Ascending aorta (tissue), 2 donors: ENCODE results near the gene DDR1. TPM values are rescaled to one million over a fixed set of nuclear protein-coding genes. Genes with fewer than 3 reads are reported as not detected.

ENCODE experiments used
- DNase-seq, 2 donors: peaks; one replicate each; pipeline ENCODE4 v3.0.0-alpha.2; 2019; ENCODE audit warnings: low spot score in 2 of 2
- H3K27ac ChIP-seq, 2 donors: fragments of 200-600 bp; sonication (generic); one replicate each; pipeline ENCODE4 v1.5.1; 2016 to 2017; ENCODE audit warnings: mild to moderate bottlenecking in 1 of 2
- H3K27me3 ChIP-seq: fragments of 200-600 bp; sonication (generic); one replicate; pipeline ENCODE4 v1.5.1; 2017
- H3K36me3 ChIP-seq, 2 donors: fragments of 200-600 bp; sonication (generic); one replicate each; pipeline ENCODE4 v1.5.1; 2016
- H3K4me1 ChIP-seq, 2 donors: fragments of 200-600 bp; sonication (generic); one replicate each; pipeline ENCODE4 v1.5.1; 2016 to 2017; ENCODE audit warnings: mild to moderate bottlenecking in 1 of 2
- H3K4me3 ChIP-seq, 2 donors: fragments of 200-600 bp; sonication (generic); one replicate each; pipeline ENCODE4 v1.5.1; 2016 to 2017; ENCODE audit warnings: mild to moderate bottlenecking in 1 of 2
- H3K9me3 ChIP-seq, 2 donors: fragments of 200-600 bp; sonication (generic); one replicate each; pipeline ENCODE4 v1.5.1; 2016
- intact Hi-C: fragments of 100-400 bp; cut with DNase I; formaldehyde crosslinking; loops from one replicate; pipeline ENCODE4 v1.15.1; 2023
- total RNA-seq: library from RNA; depleted of rRNA; stranded (reverse); fragments of >200 nt; gene quantifications from one replicate; pipeline ENCODE4 v1.1.0, GENCODE V29; 2016
- TF ChIP-seq, protein P1 (sequence below), 3 experiments: fragments of 200-600 bp in 2 of 3; fragments of 450-650 bp in 1 of 3; sonication (generic) in 2 of 3; IDR thresholded peaks; one replicate each; pipeline ENCODE4 v1.5.1; 2016 to 2019; ENCODE audit warnings: antibody characterized with exemption in 3 of 3, mild to moderate bottlenecking in 1 of 3, moderate library complexity in 1 of 3

The DDR1 gene
- total RNA-seq, 1 donor from 2014 or later, result 18.8 TPM

DNA sequence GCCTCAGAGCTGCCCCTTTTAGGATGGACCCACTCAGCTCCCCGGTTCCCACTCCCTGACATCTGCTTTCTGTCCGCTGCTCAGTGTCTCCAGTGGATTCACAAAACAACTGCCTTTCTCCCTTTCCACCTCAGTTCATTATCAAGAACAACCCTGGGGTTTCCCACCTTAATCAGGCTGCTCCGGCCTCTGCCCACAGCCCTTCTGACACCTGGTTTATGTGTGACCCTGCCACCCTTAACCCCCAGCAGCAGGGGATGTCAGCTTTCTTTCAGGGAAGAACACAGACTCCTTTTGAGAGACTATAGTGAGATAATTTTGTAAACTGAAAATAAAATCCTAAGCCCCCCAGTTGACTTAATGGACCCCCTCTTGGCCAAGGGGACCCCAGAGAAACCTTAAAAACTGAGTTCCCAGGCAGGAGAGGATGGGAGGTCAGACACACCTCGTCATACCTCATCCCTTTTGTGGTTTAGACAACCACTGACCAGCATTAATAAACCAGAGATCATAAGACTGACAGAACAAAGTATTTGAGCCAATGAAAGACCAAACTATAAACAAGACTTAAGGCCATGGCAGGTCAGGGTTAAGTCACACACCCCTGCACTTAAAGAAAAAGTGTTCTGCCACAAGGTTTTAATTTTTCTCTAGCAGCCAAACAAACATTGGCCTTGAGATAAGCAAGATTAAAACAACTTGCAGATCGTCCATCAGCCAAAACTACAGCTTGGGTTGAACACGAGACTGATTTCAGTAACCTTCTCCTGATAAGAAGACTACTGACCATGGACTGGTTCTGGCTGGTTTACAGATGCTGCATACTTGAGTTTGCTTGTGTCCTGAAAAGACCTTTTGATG is 42.4 kb upstream of the DDR1 start:
- peaks cover 0 to 8% of the 10 kb centered on the region in 2 donors for H3K4me1 ChIP-seq

DNA sequence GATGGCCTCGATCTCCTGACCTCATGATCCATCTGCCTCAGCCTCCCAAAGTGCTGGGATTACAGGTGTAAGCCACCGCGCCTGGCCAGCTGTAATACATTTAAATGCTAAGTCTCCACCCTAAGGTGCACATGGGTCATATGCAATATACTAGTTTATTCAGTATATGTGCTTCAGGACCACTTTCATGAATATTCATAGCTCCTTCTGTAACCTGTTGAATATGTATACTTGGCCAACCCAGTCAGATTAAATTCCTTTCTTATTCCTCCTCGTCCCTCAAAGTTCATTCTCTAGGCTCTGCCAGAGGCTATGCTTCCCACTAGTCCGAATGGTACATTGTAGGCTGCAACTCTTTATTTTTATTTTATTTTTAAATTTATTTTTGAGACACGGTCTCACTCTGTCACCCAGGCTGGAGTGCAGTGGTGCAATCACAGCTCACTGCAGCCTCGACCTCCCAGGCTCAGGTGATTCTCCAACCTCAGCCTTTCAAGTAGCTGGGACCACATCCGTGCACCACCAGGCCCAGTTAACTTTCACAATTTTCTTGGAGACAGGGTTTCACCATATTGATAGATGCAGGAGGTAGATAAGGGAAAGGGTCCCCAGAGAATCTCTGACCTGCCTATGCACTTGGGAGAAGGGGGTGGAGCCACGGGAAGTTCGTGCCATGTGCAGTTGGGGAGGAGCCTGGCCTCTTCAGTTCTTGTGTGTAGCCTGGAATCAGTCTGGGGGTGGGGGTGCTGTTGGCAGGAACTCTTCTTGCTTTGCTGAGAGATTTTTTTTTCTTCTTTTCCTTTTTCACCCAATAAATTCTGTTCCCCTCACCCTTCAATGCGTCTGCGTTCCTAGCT is 41.3 kb upstream of the DDR1 start:
- intact Hi-C loops, result no loop called here
- Histone ChIP-seq H3K27me3 (no peaks in the 10 kb centered on the region), H3K27ac (no peak overlapping the region), H3K36me3 (no peaks in the 10 kb centered on the region), H3K4me1 (peaks cover 0 to 5% of the 10 kb centered on the region in 2 donors), H3K9me3 (no peaks in the 10 kb centered on the region), H3K4me3 (no peak overlapping the region)
- TF ChIP-seq, protein P1, sequence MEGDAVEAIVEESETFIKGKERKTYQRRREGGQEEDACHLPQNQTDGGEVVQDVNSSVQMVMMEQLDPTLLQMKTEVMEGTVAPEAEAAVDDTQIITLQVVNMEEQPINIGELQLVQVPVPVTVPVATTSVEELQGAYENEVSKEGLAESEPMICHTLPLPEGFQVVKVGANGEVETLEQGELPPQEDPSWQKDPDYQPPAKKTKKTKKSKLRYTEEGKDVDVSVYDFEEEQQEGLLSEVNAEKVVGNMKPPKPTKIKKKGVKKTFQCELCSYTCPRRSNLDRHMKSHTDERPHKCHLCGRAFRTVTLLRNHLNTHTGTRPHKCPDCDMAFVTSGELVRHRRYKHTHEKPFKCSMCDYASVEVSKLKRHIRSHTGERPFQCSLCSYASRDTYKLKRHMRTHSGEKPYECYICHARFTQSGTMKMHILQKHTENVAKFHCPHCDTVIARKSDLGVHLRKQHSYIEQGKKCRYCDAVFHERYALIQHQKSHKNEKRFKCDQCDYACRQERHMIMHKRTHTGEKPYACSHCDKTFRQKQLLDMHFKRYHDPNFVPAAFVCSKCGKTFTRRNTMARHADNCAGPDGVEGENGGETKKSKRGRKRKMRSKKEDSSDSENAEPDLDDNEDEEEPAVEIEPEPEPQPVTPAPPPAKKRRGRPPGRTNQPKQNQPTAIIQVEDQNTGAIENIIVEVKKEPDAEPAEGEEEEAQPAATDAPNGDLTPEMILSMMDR (IDR thresholded peaks at IDR 0.05), result no peak
- no peak for DNase-seq

More for the DNA sequence above, 42.4 kb upstream of the DDR1 start:
- no peak for DNase-seq
- Histone ChIP-seq H3K27ac (no peak overlapping the region), H3K9me3 (no peaks in the 10 kb centered on the region), H3K4me3 (no peak overlapping the region), H3K36me3 (no peaks in the 10 kb centered on the region), H3K27me3 (no peaks in the 10 kb centered on the region)
- intact Hi-C loops, result no loop called here
- TF ChIP-seq, protein P1 (IDR thresholded peaks at IDR 0.05), result no peak

DNA sequence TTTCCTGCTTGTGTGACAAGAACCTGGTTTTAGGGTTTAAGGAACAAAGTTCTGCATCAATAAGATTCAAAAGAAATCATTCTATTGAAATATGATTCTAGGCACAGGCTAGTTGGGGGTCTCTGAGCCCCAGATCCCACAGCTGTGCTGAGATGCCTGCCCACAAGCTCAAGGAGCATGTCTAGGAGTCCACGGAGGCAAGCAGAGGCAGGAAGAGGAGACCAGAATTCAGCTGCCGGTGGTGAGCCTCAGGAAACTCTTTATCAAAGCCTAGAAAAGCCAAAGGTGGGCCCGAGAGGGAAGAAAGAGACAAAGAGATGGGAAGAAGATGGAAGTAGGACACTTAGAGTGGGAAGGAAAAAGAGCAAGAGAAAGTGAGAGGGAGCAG is 40.7 kb upstream of the DDR1 start:
- H3K36me3 ChIP-seq, result no peaks in the 10 kb centered on the region
- TF ChIP-seq, protein P1 (IDR thresholded peaks at IDR 0.05), result no peak
- intact Hi-C loops, result no loop called here
- DNase-seq, result no peak
- H3K4me1 ChIP-seq, result peaks cover 0 to 5% of the 10 kb centered on the region in 2 donors
- no peaks in the 10 kb centered on the region for H3K9me3 ChIP-seq
- no peaks in the 10 kb centered on the region for H3K27me3 ChIP-seq
- no peak overlapping the region for H3K4me3 ChIP-seq
- no peak overlapping the region for H3K27ac ChIP-seq

DNA sequence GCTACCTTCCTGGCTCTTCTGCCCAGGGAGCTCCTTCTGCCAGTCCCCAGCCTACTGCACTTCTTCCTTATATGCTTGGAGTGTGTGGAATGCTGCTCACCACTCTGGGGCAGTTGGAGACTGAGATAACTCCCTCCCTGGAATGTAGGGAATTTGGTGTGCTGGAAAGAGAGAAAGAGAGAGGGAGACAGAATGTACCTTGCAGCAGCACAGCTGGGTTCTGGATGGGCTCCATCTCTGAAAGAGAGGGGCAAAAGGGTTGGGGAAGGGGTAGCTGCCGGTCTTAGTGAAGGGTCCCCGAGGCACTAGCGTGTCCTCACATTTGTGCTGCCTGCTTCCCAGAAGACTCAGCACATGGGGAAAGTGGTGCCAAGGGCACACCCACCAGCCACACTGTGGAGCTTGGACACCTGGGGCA is 40.2 kb upstream of the DDR1 start:
- Histone ChIP-seq H3K4me3 (no peak overlapping the region), H3K27me3 (no peaks in the 10 kb centered on the region), H3K9me3 (no peaks in the 10 kb centered on the region), H3K36me3 (no peaks in the 10 kb centered on the region), H3K4me1 (peaks cover 0 to 5% of the 10 kb centered on the region in 2 donors), H3K27ac (no peak overlapping the region)
- TF ChIP-seq, protein P1 (IDR thresholded peaks at IDR 0.05), result no peak
- DNase-seq, result no peak
- intact Hi-C loops, result no loop called here

DNA sequence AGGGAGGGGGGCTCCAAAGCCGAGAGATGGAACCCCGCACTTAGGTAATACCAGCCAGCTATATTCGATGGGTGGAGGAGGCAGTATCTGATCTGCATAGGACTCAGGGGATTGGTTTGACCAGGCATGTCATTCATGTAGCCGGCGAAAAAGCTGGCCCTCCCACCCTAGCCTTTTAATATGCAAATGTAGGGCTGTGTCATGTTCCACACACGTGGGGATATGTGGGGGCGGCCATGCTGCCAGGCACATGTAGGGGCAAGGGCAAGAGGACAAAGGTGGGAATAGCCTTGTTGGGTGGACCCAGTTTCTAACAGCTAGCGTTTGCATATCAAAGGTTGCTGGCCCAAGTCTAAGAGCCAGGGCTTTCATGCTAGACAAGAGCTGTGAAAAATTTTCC is 39.1 kb upstream of the DDR1 start:
- no peak overlapping the region for H3K4me3 ChIP-seq
- H3K36me3 ChIP-seq, result no peaks in the 10 kb centered on the region
- H3K27ac ChIP-seq, result no peak overlapping the region
- no peaks in the 10 kb centered on the region for H3K27me3 ChIP-seq
- no peaks in the 10 kb centered on the region for H3K9me3 ChIP-seq
- DNase-seq, result no peak
- H3K4me1 ChIP-seq, result peaks cover 0 to 5% of the 10 kb centered on the region in 2 donors
- TF ChIP-seq, protein P1 (IDR thresholded peaks at IDR 0.05), result no peak
- intact Hi-C loops, result no loop called here
